ENCODE results near the gene DLG4. TPM values are rescaled to one million over a fixed set of nuclear protein-coding genes. Genes with fewer than 3 reads are reported as not detected.
"Not testable (repeated sequence)": the region's sequence is repeated elsewhere in the genome, so short reads cannot be mapped to it uniquely, and the experiment has no call there.

Gene DLG4
- total RNA-seq, 1 experiment from 2014 or later, result 2.0 TPM

DNA sequence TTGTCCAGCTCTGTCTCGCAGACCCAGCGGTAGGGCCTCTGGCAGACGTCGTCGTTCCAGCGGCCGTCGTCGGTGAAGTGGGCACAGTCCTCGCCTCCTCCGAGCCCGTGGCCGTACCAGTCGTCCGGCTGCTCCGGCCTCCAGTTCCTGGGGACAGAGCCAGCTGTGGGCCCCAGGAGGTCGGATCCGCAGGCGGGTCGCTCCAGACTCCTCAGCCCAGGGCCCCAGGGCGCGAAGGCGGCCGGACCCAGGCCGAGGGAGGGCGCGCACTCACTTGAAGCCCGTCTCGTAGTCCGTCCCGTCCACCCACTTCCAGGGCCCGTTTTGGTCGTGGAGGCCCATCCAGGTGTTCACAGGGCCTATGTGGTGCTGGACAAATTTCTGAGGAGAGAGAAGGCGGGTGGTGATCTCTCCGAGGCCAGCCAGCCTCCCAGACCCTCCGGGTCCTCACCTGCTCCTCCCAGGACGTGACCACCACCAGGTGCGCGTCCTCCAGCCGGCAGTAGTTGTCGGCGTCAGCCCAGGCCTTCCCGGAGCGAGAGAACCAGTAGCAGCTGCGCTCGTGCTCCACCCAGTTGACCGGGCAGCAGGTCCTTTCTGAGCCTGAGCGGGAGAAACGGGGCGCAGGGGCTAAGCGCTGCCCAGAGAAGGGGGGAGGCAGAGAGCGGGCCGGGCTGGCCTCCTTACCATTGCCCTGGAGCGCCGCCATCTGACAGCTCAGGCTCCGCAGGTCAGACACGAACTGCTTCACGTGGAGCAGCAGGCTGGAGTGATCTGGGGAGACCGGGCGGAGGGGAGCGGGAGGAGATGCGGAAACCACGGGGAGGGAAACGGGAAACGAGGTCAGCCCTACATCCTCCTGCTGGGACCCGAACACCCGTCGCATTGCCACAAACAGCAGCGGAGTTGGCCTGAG, 45.7 kb downstream of the DLG4 start:
- DNase-seq, result no peak
- no peaks in the 10 kb centered on the region for H3K9me3 Mint-ChIP-seq (ENCODE audit: low read depth, unreplicated experiment)
- intact Hi-C loops (cut with micrococcal nuclease; ENCODE audit: unreplicated experiment), result no loop called here
- H3K27ac Mint-ChIP-seq (ENCODE audit: unreplicated experiment), result no peak overlapping the region
- H3K4me1 Mint-ChIP-seq (ENCODE audit: low read depth, unreplicated experiment), result no peaks in the 10 kb centered on the region
- no peaks in the 10 kb centered on the region for H3K27me3 Mint-ChIP-seq (ENCODE audit: unreplicated experiment)
- BruUV-seq (replicated peaks), result no TSS peak
- H3K36me3 Mint-ChIP-seq (ENCODE audit: insufficient read depth, unreplicated experiment), result peaks cover 7% of the 10 kb centered on the region
- CTCF ChIA-PET, result no interaction called here
- TF ChIP-seq, protein P1, sequence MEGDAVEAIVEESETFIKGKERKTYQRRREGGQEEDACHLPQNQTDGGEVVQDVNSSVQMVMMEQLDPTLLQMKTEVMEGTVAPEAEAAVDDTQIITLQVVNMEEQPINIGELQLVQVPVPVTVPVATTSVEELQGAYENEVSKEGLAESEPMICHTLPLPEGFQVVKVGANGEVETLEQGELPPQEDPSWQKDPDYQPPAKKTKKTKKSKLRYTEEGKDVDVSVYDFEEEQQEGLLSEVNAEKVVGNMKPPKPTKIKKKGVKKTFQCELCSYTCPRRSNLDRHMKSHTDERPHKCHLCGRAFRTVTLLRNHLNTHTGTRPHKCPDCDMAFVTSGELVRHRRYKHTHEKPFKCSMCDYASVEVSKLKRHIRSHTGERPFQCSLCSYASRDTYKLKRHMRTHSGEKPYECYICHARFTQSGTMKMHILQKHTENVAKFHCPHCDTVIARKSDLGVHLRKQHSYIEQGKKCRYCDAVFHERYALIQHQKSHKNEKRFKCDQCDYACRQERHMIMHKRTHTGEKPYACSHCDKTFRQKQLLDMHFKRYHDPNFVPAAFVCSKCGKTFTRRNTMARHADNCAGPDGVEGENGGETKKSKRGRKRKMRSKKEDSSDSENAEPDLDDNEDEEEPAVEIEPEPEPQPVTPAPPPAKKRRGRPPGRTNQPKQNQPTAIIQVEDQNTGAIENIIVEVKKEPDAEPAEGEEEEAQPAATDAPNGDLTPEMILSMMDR (IDR thresholded peaks at IDR 0.05; ENCODE audit: unreplicated experiment), result no peak
- no peak overlapping the region for H3K4me3 Mint-ChIP-seq (ENCODE audit: low read depth, unreplicated experiment)

DNA sequence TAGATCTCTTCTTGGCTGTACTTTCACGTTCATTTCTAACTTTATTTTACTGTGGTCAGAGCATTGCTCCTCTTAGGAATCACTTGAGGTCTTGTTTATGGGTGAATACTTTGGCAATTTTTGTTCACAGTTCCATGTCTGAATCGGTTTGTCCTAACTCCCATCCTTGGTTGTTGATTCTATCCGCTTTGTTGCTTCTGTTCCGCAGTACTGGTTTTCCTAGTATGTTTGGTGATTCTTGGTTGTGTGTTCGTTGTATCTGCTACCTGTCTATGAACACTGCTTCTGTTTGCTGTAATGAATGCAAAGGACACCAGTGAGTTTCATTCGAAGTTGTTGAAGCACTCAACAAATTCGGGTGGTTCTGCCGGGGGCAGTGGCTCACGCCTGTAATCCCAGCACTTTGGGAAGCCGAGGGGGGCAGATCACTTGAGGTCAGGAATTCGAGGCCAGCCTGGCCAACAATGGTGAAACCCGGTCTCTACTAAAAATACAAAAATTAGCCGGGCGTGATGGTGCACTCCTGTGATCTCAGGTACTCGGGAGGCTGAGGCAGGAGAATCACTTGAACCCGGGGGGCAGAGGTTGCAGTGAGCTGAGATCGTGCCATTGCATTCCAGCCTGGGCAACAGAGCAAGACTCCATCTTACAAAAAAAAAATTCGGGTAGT, 47.0 kb downstream of the DLG4 start:
- H3K27ac Mint-ChIP-seq (ENCODE audit: unreplicated experiment); H3K9me3 Mint-ChIP-seq (ENCODE audit: low read depth, unreplicated experiment); BruUV-seq (replicated peaks); CTCF ChIA-PET; intact Hi-C loops (cut with micrococcal nuclease; ENCODE audit: unreplicated experiment); H3K4me3 Mint-ChIP-seq (ENCODE audit: low read depth, unreplicated experiment); H3K4me1 Mint-ChIP-seq (ENCODE audit: low read depth, unreplicated experiment); DNase-seq; H3K36me3 Mint-ChIP-seq (ENCODE audit: insufficient read depth, unreplicated experiment); H3K27me3 Mint-ChIP-seq (ENCODE audit: unreplicated experiment): not testable (repeated sequence)

DNA sequence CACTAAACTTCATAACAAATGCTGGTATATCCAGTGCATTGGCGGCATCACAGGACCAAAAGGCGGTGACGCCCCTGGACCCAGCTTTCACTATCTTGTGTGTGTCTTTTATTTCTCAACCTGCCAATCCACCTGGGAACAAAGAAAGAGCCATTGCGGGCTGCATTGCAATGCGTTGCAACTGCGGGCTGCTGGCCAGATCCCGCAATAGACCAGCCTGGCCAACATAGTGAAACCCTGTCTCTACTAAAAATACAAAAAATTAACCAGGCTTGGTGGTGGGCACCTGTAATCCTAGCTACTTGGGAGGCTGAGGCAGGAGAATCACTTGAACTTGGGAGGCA, 50.1 kb downstream of the DLG4 start:
- DNase-seq; BruUV-seq (replicated peaks); H3K27ac Mint-ChIP-seq (ENCODE audit: unreplicated experiment); H3K27me3 Mint-ChIP-seq (ENCODE audit: unreplicated experiment); H3K36me3 Mint-ChIP-seq (ENCODE audit: insufficient read depth, unreplicated experiment); H3K9me3 Mint-ChIP-seq (ENCODE audit: low read depth, unreplicated experiment); H3K4me1 Mint-ChIP-seq (ENCODE audit: low read depth, unreplicated experiment); H3K4me3 Mint-ChIP-seq (ENCODE audit: low read depth, unreplicated experiment); CTCF ChIA-PET; intact Hi-C loops (cut with micrococcal nuclease; ENCODE audit: unreplicated experiment): not testable (repeated sequence)

DNA sequence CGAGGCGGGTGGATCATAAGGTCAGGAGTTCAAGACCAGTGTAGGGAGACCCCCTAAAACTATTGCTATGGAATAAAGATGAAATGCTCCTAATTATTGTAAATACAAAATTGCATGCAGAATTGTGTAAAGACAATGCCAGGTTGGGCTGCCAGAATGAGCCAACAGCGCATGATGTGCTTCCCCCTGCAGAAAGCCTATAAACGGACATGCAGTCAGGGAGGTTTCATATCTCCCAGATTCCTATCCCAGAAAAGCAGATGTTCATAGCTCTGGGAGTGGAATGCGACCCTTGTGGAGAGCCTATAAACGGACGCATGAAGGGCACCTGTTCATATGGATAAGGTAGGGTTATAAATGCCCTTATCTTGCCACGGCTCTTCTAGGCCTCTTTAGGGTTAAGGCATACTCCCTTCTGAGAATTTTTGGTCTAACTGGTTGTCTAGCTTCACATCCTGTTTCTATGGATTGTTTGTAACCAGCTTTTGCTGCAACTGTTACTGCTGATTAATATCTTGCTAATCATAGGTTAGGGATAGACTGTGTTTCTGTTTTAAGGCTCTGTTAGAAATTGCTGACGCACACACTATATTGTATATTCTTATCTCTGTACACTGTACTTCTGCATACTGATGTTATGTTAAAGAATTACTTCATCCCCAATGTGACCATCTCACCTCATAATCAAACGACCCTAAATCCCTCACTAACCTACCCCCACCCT, 50.6 kb downstream of the DLG4 start:
- DNase-seq; H3K27me3 Mint-ChIP-seq (ENCODE audit: unreplicated experiment); H3K9me3 Mint-ChIP-seq (ENCODE audit: low read depth, unreplicated experiment); H3K4me3 Mint-ChIP-seq (ENCODE audit: low read depth, unreplicated experiment); H3K36me3 Mint-ChIP-seq (ENCODE audit: insufficient read depth, unreplicated experiment); H3K27ac Mint-ChIP-seq (ENCODE audit: unreplicated experiment); intact Hi-C loops (cut with micrococcal nuclease; ENCODE audit: unreplicated experiment); H3K4me1 Mint-ChIP-seq (ENCODE audit: low read depth, unreplicated experiment); BruUV-seq (replicated peaks); CTCF ChIA-PET: not testable (repeated sequence)

DNA sequence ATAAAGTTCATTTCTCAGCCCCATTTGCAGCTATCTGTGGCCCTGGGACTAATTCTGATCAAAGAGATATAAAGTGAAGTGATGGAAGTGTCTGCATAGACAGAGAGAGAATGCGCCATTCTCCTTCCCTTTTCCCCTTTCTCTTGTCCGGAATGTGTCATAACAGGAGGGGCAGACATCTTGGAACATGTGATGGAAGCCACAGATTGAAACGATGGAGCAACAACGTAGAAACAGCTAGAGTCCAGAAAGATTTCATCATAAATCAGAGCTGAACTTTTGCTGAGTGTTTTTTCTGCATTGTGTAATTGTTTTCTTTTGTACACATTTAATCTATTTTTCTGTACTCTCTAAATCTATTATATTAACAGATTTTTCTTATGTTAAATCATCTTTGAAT, 51.8 kb downstream of the DLG4 start:
- CTCF ChIA-PET, result no interaction called here
- Mint-ChIP-seq H3K4me3 (ENCODE audit: low read depth, unreplicated experiment) (no peak overlapping the region), H3K36me3 (ENCODE audit: insufficient read depth, unreplicated experiment) (no peaks in the 10 kb centered on the region), H3K4me1 (ENCODE audit: low read depth, unreplicated experiment) (peaks cover 9% of the 10 kb centered on the region), H3K27me3 (ENCODE audit: unreplicated experiment) (no peaks in the 10 kb centered on the region), H3K9me3 (ENCODE audit: low read depth, unreplicated experiment) (no peaks in the 10 kb centered on the region), H3K27ac (ENCODE audit: unreplicated experiment) (no peak overlapping the region)
- no peak for DNase-seq
- TF ChIP-seq, protein P1 (IDR thresholded peaks at IDR 0.05; ENCODE audit: unreplicated experiment), result no peak
- BruUV-seq (replicated peaks), result no TSS peak
- intact Hi-C loops (cut with micrococcal nuclease; ENCODE audit: unreplicated experiment), result no loop called here

Data from Calu3 (cell line).